HG03135 (cell line): ENCODE measurements around the gene GALK1.
"Not testable (repeated sequence)": the region's sequence is repeated elsewhere in the genome, so short reads cannot be mapped to it uniquely, and the experiment has no call there.

Experiments used
- ATAC-seq: cut with Tn5 transposase; IDR thresholded peaks from one replicate; pipeline ENCODE4 v1.9.1; 2021; ENCODE audit warnings: mild to moderate bottlenecking, moderate library complexity; ENCODE audit not compliant: unreplicated experiment

The GALK1 gene

GRCh38 chr17:75767881-75768280 is 2.9 kb upstream of the GALK1 start:
- no peak for ATAC-seq

- no peak for ATAC-seq
These were observed 989 bp upstream of the GALK1 start for GRCh38 chr17:75765981-75766380.

- no peak for ATAC-seq
These were observed 628 bp downstream of the GALK1 start for GRCh38 chr17:75764417-75764710.

GRCh38 chr17:75763613-75764416 is 1.2 kb downstream of the GALK1 start:
- ATAC-seq = no peak

GRCh38 chr17:75763269-75763607 is 1.8 kb downstream of the GALK1 start:
- ATAC-seq = no peak

- no peak for ATAC-seq
These were observed 2.3 kb downstream of the GALK1 start for GRCh38 chr17:75762513-75763268.

GRCh38 chr17:75759978-75760640 is 4.9 kb downstream of the GALK1 start:
- not testable (repeated sequence) for ATAC-seq

- no peak for ATAC-seq
These were observed 5.5 kb downstream of the GALK1 start for GRCh38 chr17:75759457-75759856.

GRCh38 chr17:75758131-75758905 is 6.7 kb downstream of the GALK1 start:
- no peak for ATAC-seq

GRCh38 chr17:75757086-75757681 is 7.8 kb downstream of the GALK1 start:
- no peak for ATAC-seq

GRCh38 chr17:75756451-75757085 is 8.4 kb downstream of the GALK1 start:
- no peak for ATAC-seq

- ATAC-seq = no peak
These were observed 9.0 kb downstream of the GALK1 start for GRCh38 chr17:75755990-75756389.

GRCh38 chr17:75755205-75755901 is 9.6 kb downstream of the GALK1 start:
- no peak for ATAC-seq

- ATAC-seq = no peak
These were observed 10.4 kb downstream of the GALK1 start for GRCh38 chr17:75754378-75755204.

GRCh38 chr17:75753514-75754377 is 11.2 kb downstream of the GALK1 start:
- ATAC-seq = peak; percentile 52

- ATAC-seq = no peak
These were observed 12.0 kb downstream of the GALK1 start for GRCh38 chr17:75752802-75753513.

- ATAC-seq = no peak
These were observed 12.6 kb downstream of the GALK1 start for GRCh38 chr17:75752405-75752709.
